ENCODE data around the gene TPRG1. TPM values are rescaled to one million over a fixed set of nuclear protein-coding genes. Genes with fewer than 3 reads are reported as not detected.

The TPRG1 gene
- total and polyA plus RNA-seq, 2 donors (not counting 3 experiments of a cell fraction or from before 2014, with no cell fraction given) = 0.30 TPM; not detected in 1

DNA sequence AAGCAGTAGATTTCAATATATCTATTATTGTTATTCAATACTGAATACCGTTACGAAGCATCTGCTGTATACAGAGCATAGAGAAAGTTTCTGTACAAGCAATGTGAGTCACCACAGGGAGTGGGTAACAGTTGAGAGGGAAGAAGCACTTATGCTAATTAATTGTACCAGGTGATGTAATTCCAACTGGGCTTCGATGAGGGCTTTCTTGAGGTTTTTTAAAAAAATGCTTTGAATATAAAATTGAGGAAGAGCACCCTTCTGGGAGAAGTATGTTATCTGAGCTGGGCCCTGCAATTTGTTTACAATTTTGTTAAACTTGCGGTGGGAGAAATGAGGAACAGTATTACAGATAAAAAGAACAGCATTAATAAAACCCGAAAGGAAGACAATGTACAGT lies 197.9 kb downstream of the TPRG1 start:
- H3K9me1 ChIP-seq (replicated peaks; ENCODE audit: control insufficient read depth, extremely low read depth, insufficient read depth, low read length) = no peaks in the 10 kb centered on the region
- H3K79me2 ChIP-seq (ENCODE audit: control insufficient read depth, insufficient read depth, low read length) = no peaks in the 10 kb centered on the region
- dilution Hi-C loops (cut with MboI; ENCODE audit: extremely low pct_ligation_motif_present, low sequenced_read_pairs) (no loop called here), intact Hi-C loops (cut with micrococcal nuclease) (no loop called here)
- H3K27me3 ChIP-seq (ENCODE audit: control insufficient read depth in 2 of 2, insufficient read depth in 2 of 2, low read length in 2 of 2) = no peaks in the 10 kb centered on the region
- CTCF ChIA-PET = no interaction called here
- no peak for FAIRE-seq
- H3K9ac ChIP-seq (replicated peaks; ENCODE audit: extremely low read depth, insufficient read depth, low read length) = no peak overlapping the region
- H3K9me3 ChIP-seq (replicated peaks; ENCODE audit: control insufficient read depth, insufficient read depth, low read length) = no peaks in the 10 kb centered on the region
- no TSS peak for BruUV-seq (replicated peaks)
- POLR2A ChIA-PET = no interaction called here
- TF ChIP-seq FOS (IDR thresholded peaks at IDR 0.05; ENCODE audit: borderline replicate concordance, insufficient read depth, low read length) = no peak
- TF ChIP-seq POLR2A (IDR thresholded peaks at IDR 0.05; ENCODE audit: low read depth, low read length) = no peak
- no peak for TF ChIP-seq CTCF (IDR thresholded peaks at IDR 0.05; ENCODE audit: extremely low read depth in 1 of 2, insufficient read depth in 1 of 2, low read depth in 1 of 2, low read length in 2 of 2)
- no peak for TF ChIP-seq POLR2AphosphoS5 (IDR thresholded peaks at IDR 0.05; ENCODE audit: insufficient read depth, low read depth, low read length)
- TF ChIP-seq, protein P1, sequence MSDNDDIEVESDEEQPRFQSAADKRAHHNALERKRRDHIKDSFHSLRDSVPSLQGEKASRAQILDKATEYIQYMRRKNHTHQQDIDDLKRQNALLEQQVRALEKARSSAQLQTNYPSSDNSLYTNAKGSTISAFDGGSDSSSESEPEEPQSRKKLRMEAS (IDR thresholded peaks at IDR 0.05; ENCODE audit: insufficient read depth, insufficient read length) = no peak
- no peaks in the 10 kb centered on the region for H3K36me3 ChIP-seq (ENCODE audit: control insufficient read depth in 2 of 2, extremely low read depth in 1 of 2, insufficient read depth in 2 of 2, low read length in 2 of 2)
- no peaks in the 10 kb centered on the region for H3K4me1 ChIP-seq (ENCODE audit: control insufficient read depth, extremely low read depth, insufficient read depth, low read length)
- no peak overlapping the region for H3K4me2 ChIP-seq (ENCODE audit: insufficient read depth, low read length)
- H2AFZ ChIP-seq (ENCODE audit: low read depth, low read length) = no peak overlapping the region
- no peak overlapping the region for H3K27ac ChIP-seq (ENCODE audit: insufficient read depth, low read depth, low read length)
- no peaks in the 10 kb centered on the region for H4K20me1 ChIP-seq (replicated peaks; ENCODE audit: control insufficient read depth, extremely low read depth, insufficient read depth, low read length)
- no peak for DNase-seq (ENCODE audit: low read depth, low spot score)
- H3K4me3 ChIP-seq (replicated peaks in 1 of 3; ENCODE audit: insufficient read depth in 1 of 3, low read depth in 1 of 3, low read length in 3 of 3) = no peak overlapping the region

DNA sequence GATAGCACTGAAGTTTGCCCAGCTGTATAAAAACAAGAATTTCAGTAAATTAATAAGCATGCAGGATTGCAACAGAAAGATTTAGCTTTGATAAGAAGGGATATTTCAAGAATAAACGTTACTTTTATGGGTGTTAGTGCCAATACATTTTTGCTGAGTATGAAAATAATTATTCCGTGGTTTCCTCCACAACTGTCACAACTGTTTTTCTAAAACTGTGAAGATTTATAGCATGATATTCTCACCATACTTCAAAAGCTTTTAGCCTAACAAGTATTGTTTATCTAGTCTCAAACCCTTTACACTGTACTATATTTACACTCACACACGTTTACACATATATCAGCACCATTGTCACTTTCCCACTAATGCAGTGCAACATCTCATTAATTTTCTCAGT lies 200.5 kb downstream of the TPRG1 start:
- H3K27ac ChIP-seq (ENCODE audit: insufficient read depth, low read depth, low read length) = no peak overlapping the region
- intact Hi-C loops (cut with micrococcal nuclease) = no loop called here
- CTCF ChIA-PET = no interaction called here
- no TSS peak for BruUV-seq (replicated peaks)
- H3K4me1 ChIP-seq (ENCODE audit: control insufficient read depth, extremely low read depth, insufficient read depth, low read length) = no peaks in the 10 kb centered on the region
- dilution Hi-C loops (cut with MboI; ENCODE audit: extremely low pct_ligation_motif_present, low sequenced_read_pairs) = no loop called here
- H3K4me3 ChIP-seq (replicated peaks in 1 of 3; ENCODE audit: insufficient read depth in 1 of 3, low read depth in 1 of 3, low read length in 3 of 3) = no peak overlapping the region
- no peak for TF ChIP-seq MYC (IDR thresholded peaks at IDR 0.05; ENCODE audit: low read depth, low read length)
- no peak overlapping the region for H3K4me2 ChIP-seq (ENCODE audit: insufficient read depth, low read length)
- no peaks in the 10 kb centered on the region for H4K20me1 ChIP-seq (replicated peaks; ENCODE audit: control insufficient read depth, extremely low read depth, insufficient read depth, low read length)
- H3K9me1 ChIP-seq (replicated peaks; ENCODE audit: control insufficient read depth, extremely low read depth, insufficient read depth, low read length) = no peaks in the 10 kb centered on the region
- H2AFZ ChIP-seq (ENCODE audit: low read depth, low read length) = no peak overlapping the region
- no peaks in the 10 kb centered on the region for H3K27me3 ChIP-seq (ENCODE audit: control insufficient read depth in 2 of 2, insufficient read depth in 2 of 2, low read length in 2 of 2)
- POLR2A ChIA-PET = no interaction called here
- FAIRE-seq = no peak
- no peaks in the 10 kb centered on the region for H3K9me3 ChIP-seq (replicated peaks; ENCODE audit: control insufficient read depth, insufficient read depth, low read length)
- no peaks in the 10 kb centered on the region for H3K79me2 ChIP-seq (ENCODE audit: control insufficient read depth, insufficient read depth, low read length)
- no peak for DNase-seq (ENCODE audit: low read depth, low spot score)
- no peak overlapping the region for H3K9ac ChIP-seq (replicated peaks; ENCODE audit: extremely low read depth, insufficient read depth, low read length)
- no peaks in the 10 kb centered on the region for H3K36me3 ChIP-seq (ENCODE audit: control insufficient read depth in 2 of 2, extremely low read depth in 1 of 2, insufficient read depth in 2 of 2, low read length in 2 of 2)

Measured in endothelial cell of umbilical vein (primary cell).